Right hindlimb (tissue), 1 donor: ENCODE data around the gene SLC6A11.

Experiments used
- DNase-seq: peaks from one replicate; pipeline ENCODE4 v3.0.0-alpha.2; 2018

SLC6A11 gene

GRCh38 chr3:10985181-10985580 lies 169.2 kb downstream of the SLC6A11 start:
- DNase-seq = no peak

GRCh38 chr3:10986592-10986991 lies 170.6 kb downstream of the SLC6A11 start:
- no peak for DNase-seq

- no peak for DNase-seq
These were observed 172.1 kb downstream of the SLC6A11 start for GRCh38 chr3:10988001-10988665.

- no peak for DNase-seq
These were observed 173.0 kb downstream of the SLC6A11 start for GRCh38 chr3:10988991-10989484.
